PC-9 (cell line): ENCODE measurements around the gene MMP2. TPM values are rescaled to one million over a fixed set of nuclear protein-coding genes. Genes with fewer than 3 reads are reported as not detected.

Experiments
- BruUV-seq: library from RNA; stranded (reverse); fragments of 400-500 nt; replicated peaks from 2 replicates; lab custom pipeline; 2021; lab: Mats Ljungman, UMichigan
- CTCF ChIA-PET: fragments of 300-600 bp; sonication (Branson Sonifier 250); formaldehyde crosslinking; loops from one replicate; lab custom pipeline; 2022; ENCODE audit warnings: antibody characterized with exemption; lab: Charles Lee
- POLR2A ChIA-PET: fragments of 300-600 bp; sonication (Branson Sonifier 250); formaldehyde crosslinking; loops from one replicate; lab custom pipeline; 2022; ENCODE audit warnings: antibody characterized with exemption; ENCODE audit not compliant: unreplicated experiment; lab: Charles Lee
- DNase-seq, 2 experiments: peaks; one replicate each; pipeline versions ENCODE4 v3.0.0 to v3.0.0-alpha.2; 2015 to 2022; ENCODE audit warnings: mixed read lengths in 1 of 2
- H2AFZ ChIP-seq: fragments of 200-600 bp; sonication (generic); 2 replicates; pipeline ENCODE4 v1.8.1; 2017; ENCODE audit warnings: antibody characterized with exemption
- H3F3A ChIP-seq: fragments of 200-600 bp; sonication (generic); 2 replicates; pipeline ENCODE4 v1.8.1; 2017; ENCODE audit warnings: antibody characterized with exemption, mild to moderate bottlenecking, low read depth; ENCODE audit not compliant: insufficient read depth
- H3K27ac ChIP-seq: fragments of 200-600 bp; sonication (generic); 2 replicates; pipeline ENCODE4 v1.6.1; 2016; ENCODE audit warnings: mixed run types
- H3K27me3 ChIP-seq: fragments of 200-600 bp; sonication (generic); 2 replicates; pipeline ENCODE4 v1.6.1; 2016; ENCODE audit warnings: low read depth, mixed run types; ENCODE audit not compliant: insufficient read depth
- H3K36me3 ChIP-seq: fragments of 200-600 bp; sonication (generic); 2 replicates; pipeline ENCODE4 v1.6.1; 2016; ENCODE audit warnings: low read depth, mixed run types
- H3K4me1 ChIP-seq: fragments of 200-600 bp; sonication (generic); replicated peaks from 2 replicates; pipeline ENCODE4 v1.6.1; 2016; ENCODE audit warnings: mixed run types; ENCODE audit not compliant: insufficient read depth
- H3K4me2 ChIP-seq: fragments of 200-600 bp; sonication (generic); 2 replicates; pipeline ENCODE4 v1.6.1; 2017; ENCODE audit warnings: mixed run types
- H3K4me3 ChIP-seq: fragments of 200-600 bp; sonication (generic); 2 replicates; pipeline ENCODE4 v1.6.1; 2016; ENCODE audit warnings: mixed run types
- H3K79me2 ChIP-seq: fragments of 200-600 bp; sonication (generic); 2 replicates; pipeline ENCODE4 v1.6.1; 2017; ENCODE audit warnings: low read depth, mixed run types
- H3K9me2 ChIP-seq: fragments of 200-600 bp; sonication (generic); 2 replicates; pipeline ENCODE4 v1.8.1; 2017; ENCODE audit warnings: mild to moderate bottlenecking; ENCODE audit not compliant: insufficient read depth
- H3K9me3 ChIP-seq: fragments of 200-600 bp; sonication (generic); 2 replicates; pipeline ENCODE4 v1.8.1; 2016; ENCODE audit warnings: low read depth; ENCODE audit not compliant: insufficient read depth
- H4K20me1 ChIP-seq: fragments of 200-600 bp; sonication (generic); 2 replicates; pipeline ENCODE4 v1.8.1; 2017; ENCODE audit not compliant: insufficient read depth
- EZH2 ChIP-seq: fragments of 200-600 bp; sonication (generic); IDR thresholded peaks from 2 replicates; pipeline ENCODE4 v1.8.0; 2017; ENCODE audit warnings: antibody characterized with exemption, low read depth
- intact Hi-C: fragments of 100-400 bp; cut with micrococcal nuclease; formaldehyde crosslinking; loops from one replicate; pipeline ENCODE4 v1.10.0; 2022; ENCODE audit not compliant: unreplicated experiment
- total RNA-seq: library from RNA; stranded (reverse); gene quantifications from 2 replicates; pipeline ENCODE4 v1.2.3, GENCODE V29; 2021
- TF ChIP-seq, protein P1 (sequence below): fragments of 200-600 bp; sonication (generic); conservative IDR thresholded peaks from 2 replicates; pipeline ENCODE4 v1.6.1; 2017; ENCODE audit warnings: mixed run types, antibody characterized with exemption, mild to moderate bottlenecking, moderate library complexity

MMP2 gene
- total RNA-seq, 1 experiment from 2014 or later, result 0.50 TPM

DNA sequence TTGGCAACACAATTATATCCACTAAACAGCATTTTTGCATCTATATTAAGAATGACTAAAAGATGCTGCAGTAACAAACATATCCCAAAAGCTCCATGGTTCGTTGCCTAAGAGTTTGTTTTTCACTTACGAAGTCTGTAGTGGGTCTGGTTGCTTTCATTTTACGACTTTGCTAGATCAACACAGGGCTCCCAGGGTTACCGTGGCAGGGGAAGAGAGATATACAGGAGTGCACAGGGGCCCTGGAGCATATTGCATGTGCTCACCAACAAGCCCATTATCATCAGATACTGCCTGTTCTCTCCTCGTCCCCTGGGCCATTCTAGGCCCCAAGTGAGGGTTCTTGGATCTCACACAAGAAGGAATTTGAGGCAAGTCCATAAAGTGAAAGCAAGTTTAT, 3.1 kb upstream of the MMP2 start:
- CTCF ChIA-PET, result no interaction called here
- no peaks in the 10 kb centered on the region for H3K9me2 ChIP-seq
- H3K79me2 ChIP-seq, result no peaks in the 10 kb centered on the region
- H3F3A ChIP-seq, result peaks cover 28% of the 10 kb centered on the region
- H4K20me1 ChIP-seq, result no peaks in the 10 kb centered on the region
- no TSS peak for BruUV-seq
- no peak for DNase-seq
- H3K4me1 ChIP-seq, result peaks cover 27% of the 10 kb centered on the region
- POLR2A ChIA-PET, result no interaction called here
- H2AFZ ChIP-seq, result no peak overlapping the region
- no peak overlapping the region for H3K27ac ChIP-seq
- no peaks in the 10 kb centered on the region for H3K9me3 ChIP-seq
- H3K27me3 ChIP-seq, result no peaks in the 10 kb centered on the region
- H3K36me3 ChIP-seq, result no peaks in the 10 kb centered on the region
- H3K4me3 ChIP-seq, result no peak overlapping the region
- no peak overlapping the region for H3K4me2 ChIP-seq
- TF ChIP-seq EZH2, result no peak
- TF ChIP-seq, protein P1, sequence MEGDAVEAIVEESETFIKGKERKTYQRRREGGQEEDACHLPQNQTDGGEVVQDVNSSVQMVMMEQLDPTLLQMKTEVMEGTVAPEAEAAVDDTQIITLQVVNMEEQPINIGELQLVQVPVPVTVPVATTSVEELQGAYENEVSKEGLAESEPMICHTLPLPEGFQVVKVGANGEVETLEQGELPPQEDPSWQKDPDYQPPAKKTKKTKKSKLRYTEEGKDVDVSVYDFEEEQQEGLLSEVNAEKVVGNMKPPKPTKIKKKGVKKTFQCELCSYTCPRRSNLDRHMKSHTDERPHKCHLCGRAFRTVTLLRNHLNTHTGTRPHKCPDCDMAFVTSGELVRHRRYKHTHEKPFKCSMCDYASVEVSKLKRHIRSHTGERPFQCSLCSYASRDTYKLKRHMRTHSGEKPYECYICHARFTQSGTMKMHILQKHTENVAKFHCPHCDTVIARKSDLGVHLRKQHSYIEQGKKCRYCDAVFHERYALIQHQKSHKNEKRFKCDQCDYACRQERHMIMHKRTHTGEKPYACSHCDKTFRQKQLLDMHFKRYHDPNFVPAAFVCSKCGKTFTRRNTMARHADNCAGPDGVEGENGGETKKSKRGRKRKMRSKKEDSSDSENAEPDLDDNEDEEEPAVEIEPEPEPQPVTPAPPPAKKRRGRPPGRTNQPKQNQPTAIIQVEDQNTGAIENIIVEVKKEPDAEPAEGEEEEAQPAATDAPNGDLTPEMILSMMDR, result no peak
- intact Hi-C loops, result no loop called here

DNA sequence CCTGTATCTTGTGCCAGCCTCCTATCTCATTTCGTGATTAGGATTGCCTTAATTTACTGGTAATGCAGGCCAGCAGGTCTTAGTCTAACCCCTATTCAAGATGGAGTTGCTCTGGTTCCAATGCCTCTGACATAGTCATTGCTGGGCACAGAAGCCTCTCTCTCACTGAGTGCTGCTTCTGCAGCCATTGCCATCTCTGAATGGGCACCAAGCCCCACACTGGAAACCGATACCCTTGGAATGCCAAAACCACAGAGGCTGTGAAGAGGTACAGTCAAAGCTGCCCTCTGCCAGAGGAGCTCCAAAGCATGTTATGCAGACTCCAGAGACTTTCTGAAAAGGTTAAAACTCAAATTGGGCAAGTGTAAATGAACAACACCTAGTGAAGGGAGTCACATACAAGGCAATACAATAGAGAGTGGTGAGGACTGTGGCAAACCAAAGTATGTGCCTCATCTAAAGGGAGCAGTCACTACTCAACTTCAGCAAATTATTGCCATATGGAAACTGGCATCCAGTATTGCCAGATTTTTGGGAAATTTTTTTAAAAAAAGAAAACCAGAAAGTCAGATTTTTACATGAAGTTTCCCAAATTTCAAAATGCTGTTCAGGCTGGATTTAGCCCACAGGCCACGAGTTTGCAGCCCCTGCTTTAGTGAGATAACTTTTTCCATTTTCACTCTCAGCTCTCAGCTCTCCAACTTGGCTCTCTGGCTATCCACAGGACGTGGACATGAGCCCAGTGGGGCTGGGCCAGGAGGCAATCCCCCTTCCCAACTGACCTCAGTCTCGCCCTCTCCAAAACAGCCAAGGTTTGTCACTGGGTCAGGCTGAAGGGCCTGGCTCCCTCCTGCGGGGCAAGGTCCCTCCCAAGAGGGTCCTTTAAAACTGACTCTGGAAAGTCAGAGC, 2.1 kb upstream of the MMP2 start:
- Histone ChIP-seq H3K36me3 (no peaks in the 10 kb centered on the region), H3K9me2 (no peaks in the 10 kb centered on the region), H4K20me1 (no peaks in the 10 kb centered on the region), H3K4me2 (no peak overlapping the region), H3K4me1 (peaks cover 20% of the 10 kb centered on the region), H3K27ac (no peak overlapping the region), H3K27me3 (no peaks in the 10 kb centered on the region), H3K79me2 (no peaks in the 10 kb centered on the region), H2AFZ (no peak overlapping the region), H3K9me3 (no peaks in the 10 kb centered on the region), H3F3A (peaks cover 19% of the 10 kb centered on the region), H3K4me3 (no peak overlapping the region)
- CTCF ChIA-PET, result no interaction called here
- BruUV-seq, result no TSS peak
- no peak for TF ChIP-seq EZH2
- TF ChIP-seq, protein P1, result no peak
- intact Hi-C loops, result no loop called here
- POLR2A ChIA-PET, result no interaction called here
- no peak for DNase-seq

DNA sequence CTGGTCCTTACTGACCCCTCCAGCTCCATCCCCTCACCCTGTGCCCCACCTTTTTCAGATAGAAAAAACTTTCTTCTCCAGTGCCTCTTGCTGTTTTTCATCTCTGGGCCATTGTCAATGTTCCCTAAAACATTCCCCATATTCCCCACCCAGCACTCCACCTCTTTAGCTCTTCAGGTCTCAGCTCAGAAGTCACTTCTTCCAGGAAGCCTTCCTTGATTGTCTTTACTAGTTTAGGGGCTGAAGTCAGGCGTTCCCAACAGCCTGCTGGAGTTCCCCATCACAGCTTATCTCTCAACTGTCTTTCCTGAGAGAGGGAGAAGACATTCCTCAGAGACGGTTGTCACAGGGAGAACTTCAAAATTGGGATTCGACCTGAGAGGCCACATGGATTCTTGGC, 1.3 kb upstream of the MMP2 start:
- TF ChIP-seq, protein P1, result no peak
- no peak for TF ChIP-seq EZH2
- POLR2A ChIA-PET, result no interaction called here
- H3K4me2 ChIP-seq, result no peak overlapping the region
- no peak overlapping the region for H2AFZ ChIP-seq
- no peaks in the 10 kb centered on the region for H3K9me3 ChIP-seq
- CTCF ChIA-PET, result no interaction called here
- no TSS peak for BruUV-seq
- peaks cover 12% of the 10 kb centered on the region for H3F3A ChIP-seq
- intact Hi-C loops, result no loop called here
- H3K4me3 ChIP-seq, result no peak overlapping the region
- no peak overlapping the region for H3K27ac ChIP-seq
- H3K4me1 ChIP-seq, result peaks cover 16% of the 10 kb centered on the region
- no peaks in the 10 kb centered on the region for H3K27me3 ChIP-seq
- no peak for DNase-seq
- H3K36me3 ChIP-seq, result no peaks in the 10 kb centered on the region
- no peaks in the 10 kb centered on the region for H3K9me2 ChIP-seq
- no peaks in the 10 kb centered on the region for H4K20me1 ChIP-seq
- H3K79me2 ChIP-seq, result no peaks in the 10 kb centered on the region
